GM19240 (cell line): ENCODE data around the gene OTOA.
A peak's percentile ranks its signal among the peaks of the same experiment; 100 is the strongest.
"Not testable (repeated sequence)": the region's sequence is repeated elsewhere in the genome, so short reads cannot be mapped to it uniquely, and the experiment has no call there.

Source experiments
- DNase-seq: peaks from one replicate; pipeline ENCODE4 v3.0.0; 2011; ENCODE audit warnings: low spot score; ENCODE audit not compliant: insufficient read length

OTOA gene

GRCh38 chr16:21674456-21674855 lies 10.7 kb downstream of the OTOA start:
- DNase-seq = not testable (repeated sequence)

- not testable (repeated sequence) for DNase-seq
These were observed 16.9 kb downstream of the OTOA start for GRCh38 chr16:21680714-21681113.

DNA sequence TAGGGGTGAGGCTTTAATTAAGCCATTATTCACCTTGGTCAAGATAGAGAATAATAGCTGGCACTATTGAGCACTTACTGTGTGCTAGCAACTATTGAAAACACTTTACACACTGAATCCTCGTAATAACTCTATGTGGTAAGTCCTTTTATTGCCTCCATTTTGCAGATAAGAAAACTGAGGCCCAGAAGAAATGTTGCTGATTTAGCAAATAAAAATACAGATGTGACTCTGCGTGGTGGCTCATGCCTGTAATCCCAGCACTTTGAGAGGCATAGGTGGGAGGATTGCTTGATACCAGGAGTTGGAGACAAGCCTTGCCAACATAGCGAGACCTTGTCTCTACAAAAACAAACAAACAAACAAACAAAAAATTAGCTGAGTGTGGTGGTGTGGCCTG lies 19.4 kb downstream of the OTOA start:
- DNase-seq = no peak

DNA sequence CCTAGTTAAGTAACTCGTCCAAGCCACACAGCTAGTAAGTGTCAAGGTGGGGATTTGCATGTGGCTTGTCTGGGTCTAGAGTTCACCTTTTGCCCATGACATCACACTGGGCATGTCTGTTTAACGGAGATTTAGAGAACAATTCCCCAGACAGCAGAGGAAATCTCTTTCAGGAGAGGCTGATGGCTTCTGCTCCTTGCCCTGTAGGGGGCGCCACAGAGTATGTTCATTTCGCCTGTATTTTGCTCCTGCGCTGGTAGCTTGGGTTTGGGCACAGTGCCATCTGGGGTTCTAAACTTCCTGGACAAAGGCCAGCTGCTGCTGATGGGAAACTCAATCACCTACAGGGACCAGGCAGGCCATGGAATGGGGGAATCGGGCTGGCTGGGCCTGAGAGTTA lies 20.4 kb downstream of the OTOA start:
- no peak for DNase-seq

- DNase-seq = no peak
These were observed 21.3 kb downstream of the OTOA start for GRCh38 chr16:21685034-21685455.

- DNase-seq = no peak
These were observed 25.3 kb downstream of the OTOA start for GRCh38 chr16:21689107-21689506.

DNA sequence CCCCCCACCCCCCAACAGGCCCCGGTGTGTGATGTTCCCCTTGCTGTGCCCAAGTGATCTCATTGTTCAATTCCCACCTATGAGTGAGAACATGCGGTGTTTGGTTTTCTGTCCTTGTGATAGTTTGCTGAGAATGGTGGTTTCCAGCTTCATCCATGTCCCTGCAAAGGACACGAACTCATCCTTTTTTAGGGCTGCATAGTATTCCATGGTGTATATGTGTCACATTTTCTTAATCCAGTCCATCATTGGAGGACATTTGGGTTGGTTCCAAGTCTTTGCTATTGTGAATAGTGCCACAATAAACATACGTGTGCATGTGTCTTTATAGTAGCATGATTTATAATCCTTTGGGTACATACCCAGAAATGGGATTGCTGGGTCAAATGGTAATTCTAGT lies 27.2 kb downstream of the OTOA start:
- not testable (repeated sequence) for DNase-seq

DNA sequence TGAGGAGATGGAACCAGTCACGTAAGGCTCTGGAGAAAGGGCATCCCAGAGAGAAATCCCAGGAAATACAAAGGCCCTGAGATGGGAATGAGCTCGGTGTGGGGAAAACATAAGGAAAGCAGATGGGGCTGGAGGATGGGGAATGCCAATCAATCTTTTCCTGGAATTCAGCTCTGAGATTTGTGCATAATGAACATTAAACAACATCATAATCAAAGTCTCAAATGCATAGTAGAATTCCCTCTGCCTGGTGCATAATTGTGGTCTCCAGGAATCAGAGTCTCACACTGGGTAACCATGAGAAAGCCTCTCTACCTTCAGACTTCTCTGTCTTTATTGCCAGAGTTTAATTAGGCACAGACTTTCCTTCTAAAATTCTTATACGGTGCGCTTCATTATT lies 30.8 kb downstream of the OTOA start:
- DNase-seq = no peak

DNA sequence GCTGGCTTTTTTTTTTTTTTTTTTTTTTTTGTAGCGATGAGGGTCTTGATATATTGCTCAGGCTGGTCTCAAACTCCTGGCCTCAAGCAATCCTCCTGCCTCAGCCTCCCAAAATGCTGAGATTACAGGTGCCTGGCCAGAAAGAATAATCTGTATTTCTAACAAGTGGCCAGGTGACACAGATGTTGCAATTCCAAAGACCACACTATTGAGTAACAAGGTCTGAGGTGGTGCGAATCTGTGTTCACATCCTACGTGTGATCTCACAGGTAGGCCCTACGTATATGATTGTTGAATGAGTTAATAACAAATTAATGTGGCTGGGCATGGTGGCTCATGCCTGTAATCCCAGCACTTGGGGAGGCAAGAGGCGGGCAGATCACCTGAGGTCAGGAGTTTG lies 33.3 kb downstream of the OTOA start:
- no peak for DNase-seq

DNA sequence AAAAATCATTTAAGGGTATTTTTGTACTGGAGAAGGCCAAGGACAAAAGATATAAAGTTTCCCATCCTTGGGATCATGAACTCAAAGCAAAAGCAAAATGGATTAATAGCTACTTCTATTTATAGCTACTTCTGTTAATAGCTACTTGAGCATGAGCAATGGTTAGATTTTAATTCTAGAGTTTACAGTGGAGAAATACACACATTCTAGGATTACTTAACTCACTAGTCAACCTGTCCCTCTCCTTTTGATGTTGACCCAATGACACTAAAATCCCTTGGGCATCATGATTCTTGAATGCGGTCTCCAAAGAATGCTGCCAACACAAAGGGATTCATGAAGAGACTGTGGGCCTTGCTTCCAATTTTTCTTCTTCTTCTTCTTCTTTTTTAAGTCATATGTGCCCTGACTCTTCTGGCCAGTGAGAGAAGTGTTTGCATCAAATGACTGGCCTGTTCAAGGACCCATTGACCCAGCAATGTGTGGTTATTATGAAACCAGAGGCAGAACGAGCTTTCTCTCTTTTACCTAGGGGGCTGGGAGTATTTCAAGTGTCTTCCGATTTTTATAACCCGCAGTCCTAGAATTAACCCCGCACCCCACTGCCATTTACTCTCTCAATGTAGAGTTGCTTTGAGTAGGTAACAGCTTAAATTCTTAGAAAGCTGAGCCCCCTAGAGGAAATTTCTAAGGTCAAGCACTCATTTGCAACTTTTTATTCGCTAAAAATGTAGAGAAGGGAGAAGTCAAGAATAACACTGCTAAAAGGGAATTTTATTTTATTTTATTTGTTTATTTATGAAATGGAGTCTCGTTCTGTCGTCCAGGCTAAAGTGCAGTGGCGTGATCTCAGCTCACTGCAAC lies 34.6 kb downstream of the OTOA start:
- DNase-seq = no peak

- no peak for DNase-seq
These were observed 37.5 kb downstream of the OTOA start for GRCh38 chr16:21701271-21701670.

DNA sequence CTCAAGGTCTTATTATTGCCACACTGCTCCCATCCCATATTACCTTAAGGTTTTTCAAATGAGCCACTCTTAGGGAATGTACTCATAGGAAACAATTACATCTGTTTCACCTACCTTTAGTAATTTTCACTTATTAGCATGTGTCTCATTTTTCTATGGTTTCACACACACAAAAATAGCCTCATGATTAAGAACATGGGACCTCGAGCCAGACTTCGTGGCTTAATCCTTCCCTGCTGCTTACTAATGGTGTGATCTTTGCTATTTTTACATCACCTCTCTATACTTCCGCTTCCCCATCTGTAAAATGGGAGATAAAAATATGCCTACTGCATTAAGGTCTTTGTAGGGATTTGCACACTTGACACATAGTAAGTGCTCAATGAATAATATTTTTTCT lies 38.5 kb downstream of the OTOA start:
- DNase-seq = no peak

DNA sequence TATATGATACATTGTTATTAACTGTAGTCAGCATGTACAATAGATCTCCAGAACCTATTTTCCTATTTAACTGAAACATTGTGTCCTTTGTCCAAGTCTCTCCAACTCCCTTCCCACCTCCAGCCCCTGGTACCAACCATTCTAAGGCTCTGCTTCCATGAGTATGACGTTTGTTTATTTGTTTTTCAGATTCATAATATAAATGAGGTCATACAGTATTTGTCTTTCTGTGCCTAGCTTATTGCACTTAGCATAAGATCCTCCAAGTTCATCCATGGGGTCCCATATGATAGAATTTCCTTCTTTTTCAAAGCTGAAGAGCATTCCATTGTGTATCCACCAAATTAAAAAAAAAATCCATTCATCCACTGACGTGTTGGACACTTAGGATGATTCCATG lies 39.4 kb downstream of the OTOA start:
- DNase-seq = no peak

- DNase-seq = peak; percentile 33
These were observed 39.9 kb downstream of the OTOA start for GRCh38 chr16:21703589-21704174.

GRCh38 chr16:21704266-21704665 lies 40.5 kb downstream of the OTOA start:
- no peak for DNase-seq

DNA sequence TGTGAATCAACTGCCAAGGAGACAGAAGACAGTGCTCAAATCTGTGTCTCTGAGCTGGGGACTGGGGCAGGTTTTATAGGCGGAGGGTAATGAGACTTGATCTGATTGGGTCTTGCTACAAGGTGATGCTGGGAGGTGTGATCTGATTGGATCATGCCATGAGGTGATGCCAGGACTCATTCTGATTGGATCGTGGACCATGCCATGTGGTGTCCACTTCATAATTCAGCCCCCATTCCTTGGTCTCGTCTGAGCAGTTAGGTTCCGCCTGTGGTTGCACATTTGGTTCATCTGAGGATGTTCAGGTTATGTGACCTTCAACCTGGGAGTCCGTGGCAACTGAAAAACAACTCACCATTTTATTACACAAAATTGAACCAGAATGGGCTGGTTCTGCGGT lies 41.0 kb downstream of the OTOA start:
- DNase-seq = no peak

DNA sequence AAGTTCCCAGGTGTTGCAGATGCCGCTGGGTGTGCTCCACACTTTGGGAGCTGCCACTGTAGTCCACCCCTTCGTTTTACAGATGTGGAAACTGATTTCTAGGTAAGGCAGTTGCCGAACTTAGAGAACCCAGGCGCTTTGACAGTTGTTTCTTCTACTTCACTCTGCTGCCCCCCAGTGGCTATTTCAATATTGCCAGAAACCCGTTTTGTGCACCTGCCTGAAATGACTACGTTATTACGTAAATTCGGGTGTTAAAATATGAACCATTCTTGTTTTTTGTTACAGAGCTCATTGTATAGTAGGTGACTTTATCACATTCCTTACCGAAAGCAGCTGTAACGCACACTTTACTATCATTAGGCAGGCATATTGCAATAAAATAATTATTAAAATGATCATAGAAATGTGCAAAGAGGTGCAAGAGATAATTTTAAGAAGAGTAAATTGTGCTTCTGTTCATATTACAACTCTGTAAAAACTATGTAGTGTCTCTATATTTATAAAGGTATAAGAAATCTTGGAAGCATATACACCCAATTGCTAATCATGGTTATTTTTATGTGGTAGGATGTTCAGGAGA lies 44.9 kb downstream of the OTOA start:
- peak; percentile 75 for DNase-seq

DNA sequence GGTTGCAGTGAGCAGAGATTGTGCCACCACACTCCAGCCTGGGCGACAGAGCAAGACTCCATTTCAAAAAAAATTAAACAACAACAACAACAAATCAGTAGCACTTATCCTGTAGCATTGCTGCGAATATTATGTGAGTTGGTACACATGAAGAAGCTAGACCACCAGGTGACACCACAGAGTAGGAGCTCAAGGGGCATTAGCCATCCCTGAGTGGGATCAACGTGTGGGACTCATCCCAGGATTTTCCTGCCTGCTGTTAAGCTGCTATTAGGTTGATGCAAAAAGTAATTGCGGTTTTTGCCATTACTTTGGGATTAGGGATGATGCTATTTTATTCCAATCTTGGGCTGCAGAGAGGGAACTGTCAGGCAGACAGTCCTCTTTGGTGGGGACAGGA lies 47.2 kb downstream of the OTOA start:
- no peak for DNase-seq

DNA sequence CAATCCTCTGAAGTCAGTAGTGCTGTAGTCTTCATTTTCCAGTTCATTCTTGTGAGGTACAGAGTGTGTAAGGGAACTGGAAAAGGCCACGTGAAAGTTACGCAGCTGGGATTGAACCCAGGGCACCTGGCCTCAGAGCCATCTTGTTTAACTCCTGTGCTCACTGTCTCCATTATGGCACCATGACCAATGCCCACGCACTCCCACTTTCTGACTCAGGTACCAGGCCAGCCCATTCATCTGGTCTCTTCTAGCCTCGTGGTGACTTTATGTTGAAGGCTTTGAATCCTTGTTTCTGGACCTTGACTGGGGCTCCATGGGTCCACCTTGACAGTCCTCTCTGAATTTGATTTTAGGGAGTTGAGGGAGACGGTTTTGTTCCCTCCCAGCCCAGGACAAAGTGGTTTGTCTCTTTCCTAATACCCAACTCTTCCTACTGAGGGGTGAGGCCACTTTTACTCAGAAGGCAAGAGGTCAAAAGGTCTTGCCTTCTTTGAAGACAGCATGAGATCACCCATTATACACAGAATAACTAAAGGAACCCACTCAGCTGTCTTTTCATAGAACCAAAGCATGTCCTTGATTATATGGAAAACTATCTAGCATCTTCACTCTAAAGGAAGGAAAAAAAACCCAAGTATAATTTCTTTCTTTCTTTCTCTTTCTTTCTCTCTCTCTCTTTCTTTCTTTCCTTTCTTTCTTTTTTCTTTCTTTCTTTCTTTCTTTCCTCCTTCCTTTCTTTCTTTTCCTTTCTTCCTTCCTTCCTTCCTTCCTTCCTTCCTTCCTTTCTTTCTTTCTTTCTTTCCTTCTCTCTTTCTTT lies 50.0 kb downstream of the OTOA start:
- DNase-seq = no peak

GRCh38 chr16:21714369-21714618 lies 50.5 kb downstream of the OTOA start:
- not testable (repeated sequence) for DNase-seq

- no peak for DNase-seq
These were observed 53.8 kb downstream of the OTOA start for GRCh38 chr16:21717608-21718007.

- no peak for DNase-seq
These were observed 55.5 kb downstream of the OTOA start for GRCh38 chr16:21719283-21719682.
